AG10803 (cell line): ENCODE data around the gene STARD9.
"Not testable (repeated sequence)": the region's sequence is repeated elsewhere in the genome, so short reads cannot be mapped to it uniquely, and the experiment has no call there.

ENCODE experiments used
- DNase-seq: peaks from one replicate; pipeline ENCODE4 v3.0.0; 2010; ENCODE audit warnings: low read depth
- H3K4me3 ChIP-seq: 2 replicates; pipeline ENCODE4 v1.5.1; 2011; ENCODE audit warnings: mild to moderate bottlenecking, low read length, control low read depth
- TF ChIP-seq, protein P1 (sequence below): conservative IDR thresholded peaks from 2 replicates; pipeline ENCODE4 v1.5.1; 2011; ENCODE audit warnings: mild to moderate bottlenecking, low read length, control low read depth, inconsistent platforms

The STARD9 gene

DNA sequence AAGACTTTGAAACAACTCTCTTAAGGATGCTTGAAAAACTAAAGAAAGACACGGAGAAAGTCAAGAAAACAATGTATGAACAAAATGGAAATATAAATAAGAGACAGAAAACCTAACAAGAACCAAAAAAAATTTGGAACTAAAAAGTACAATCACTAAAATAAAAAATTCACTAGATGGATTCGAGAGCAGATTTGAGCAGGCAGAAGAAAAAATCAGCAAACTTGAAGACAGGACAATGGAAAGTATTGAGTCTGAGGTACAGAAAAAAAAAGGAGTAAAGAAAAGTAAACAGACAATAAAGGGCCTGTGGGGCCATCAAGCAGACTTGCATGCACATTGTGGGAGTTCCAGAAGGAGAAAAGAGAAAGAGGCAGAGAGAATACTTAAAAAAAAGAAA is 174.9 kb downstream of the STARD9 start:
- no peak for DNase-seq
- no peak overlapping the region for H3K4me3 ChIP-seq
- TF ChIP-seq, protein P1, sequence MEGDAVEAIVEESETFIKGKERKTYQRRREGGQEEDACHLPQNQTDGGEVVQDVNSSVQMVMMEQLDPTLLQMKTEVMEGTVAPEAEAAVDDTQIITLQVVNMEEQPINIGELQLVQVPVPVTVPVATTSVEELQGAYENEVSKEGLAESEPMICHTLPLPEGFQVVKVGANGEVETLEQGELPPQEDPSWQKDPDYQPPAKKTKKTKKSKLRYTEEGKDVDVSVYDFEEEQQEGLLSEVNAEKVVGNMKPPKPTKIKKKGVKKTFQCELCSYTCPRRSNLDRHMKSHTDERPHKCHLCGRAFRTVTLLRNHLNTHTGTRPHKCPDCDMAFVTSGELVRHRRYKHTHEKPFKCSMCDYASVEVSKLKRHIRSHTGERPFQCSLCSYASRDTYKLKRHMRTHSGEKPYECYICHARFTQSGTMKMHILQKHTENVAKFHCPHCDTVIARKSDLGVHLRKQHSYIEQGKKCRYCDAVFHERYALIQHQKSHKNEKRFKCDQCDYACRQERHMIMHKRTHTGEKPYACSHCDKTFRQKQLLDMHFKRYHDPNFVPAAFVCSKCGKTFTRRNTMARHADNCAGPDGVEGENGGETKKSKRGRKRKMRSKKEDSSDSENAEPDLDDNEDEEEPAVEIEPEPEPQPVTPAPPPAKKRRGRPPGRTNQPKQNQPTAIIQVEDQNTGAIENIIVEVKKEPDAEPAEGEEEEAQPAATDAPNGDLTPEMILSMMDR: no peak

DNA sequence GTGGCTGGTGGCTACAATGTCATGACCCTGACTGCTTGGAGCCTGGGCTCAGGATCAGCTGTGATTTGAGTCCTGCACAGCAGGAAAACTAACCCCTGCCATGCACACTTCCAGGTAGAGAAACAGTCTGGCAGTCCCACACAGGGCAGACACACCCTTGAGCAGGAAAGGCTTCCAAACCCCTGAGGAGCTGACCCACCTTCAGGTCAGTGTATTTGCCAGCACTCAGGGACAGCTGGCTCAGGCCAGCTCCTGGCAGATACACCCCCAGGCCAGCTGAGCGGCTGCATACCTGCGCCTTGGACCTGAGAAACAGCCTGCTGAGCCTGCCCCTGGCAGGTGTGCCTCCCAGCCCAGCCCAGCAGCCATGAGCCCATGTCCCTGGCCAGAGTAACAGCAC is 183.7 kb downstream of the STARD9 start:
- TF ChIP-seq, protein P1: no peak
- no peak for DNase-seq
- H3K4me3 ChIP-seq: no peak overlapping the region

DNA sequence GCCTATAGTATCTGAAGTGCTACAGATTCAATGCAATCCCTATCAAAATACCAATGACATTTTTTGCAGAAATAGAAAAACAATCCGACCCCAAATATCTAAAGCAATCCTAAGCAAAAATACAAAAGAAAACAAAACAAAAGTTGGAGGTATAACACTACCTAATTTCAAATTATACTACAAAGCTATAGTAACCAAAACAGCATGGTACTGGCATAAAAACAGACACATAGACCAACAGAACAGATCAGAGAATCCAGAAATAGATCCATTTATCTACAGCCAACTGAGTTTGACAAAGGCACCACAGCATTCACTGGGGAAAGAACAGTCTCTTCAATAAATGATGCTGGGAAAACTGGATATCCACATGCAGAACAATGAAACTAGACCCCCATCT is 185.4 kb downstream of the STARD9 start:
- no peak for DNase-seq
- TF ChIP-seq, protein P1: no peak
- H3K4me3 ChIP-seq: no peak overlapping the region

DNA sequence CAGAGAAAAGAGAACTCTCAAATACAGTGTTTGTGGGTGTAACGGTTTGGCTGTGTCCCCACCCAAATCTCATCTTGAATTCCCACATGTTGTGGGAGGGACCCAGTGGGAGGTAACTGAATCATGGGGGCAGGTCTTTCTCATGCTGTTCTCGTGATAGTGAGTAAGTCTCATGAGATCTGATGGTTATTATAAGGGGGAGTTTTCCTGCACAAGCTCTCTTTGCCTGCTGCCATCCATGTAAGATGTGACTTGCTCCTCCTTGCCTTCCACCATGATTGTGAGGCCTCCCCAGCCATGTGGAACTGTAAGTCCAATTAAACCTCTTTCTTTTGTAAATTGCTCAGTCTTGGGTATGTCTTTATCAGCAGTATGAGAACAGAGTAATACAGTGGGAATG is 186.4 kb downstream of the STARD9 start:
- H3K4me3 ChIP-seq: not testable (repeated sequence)

DNA sequence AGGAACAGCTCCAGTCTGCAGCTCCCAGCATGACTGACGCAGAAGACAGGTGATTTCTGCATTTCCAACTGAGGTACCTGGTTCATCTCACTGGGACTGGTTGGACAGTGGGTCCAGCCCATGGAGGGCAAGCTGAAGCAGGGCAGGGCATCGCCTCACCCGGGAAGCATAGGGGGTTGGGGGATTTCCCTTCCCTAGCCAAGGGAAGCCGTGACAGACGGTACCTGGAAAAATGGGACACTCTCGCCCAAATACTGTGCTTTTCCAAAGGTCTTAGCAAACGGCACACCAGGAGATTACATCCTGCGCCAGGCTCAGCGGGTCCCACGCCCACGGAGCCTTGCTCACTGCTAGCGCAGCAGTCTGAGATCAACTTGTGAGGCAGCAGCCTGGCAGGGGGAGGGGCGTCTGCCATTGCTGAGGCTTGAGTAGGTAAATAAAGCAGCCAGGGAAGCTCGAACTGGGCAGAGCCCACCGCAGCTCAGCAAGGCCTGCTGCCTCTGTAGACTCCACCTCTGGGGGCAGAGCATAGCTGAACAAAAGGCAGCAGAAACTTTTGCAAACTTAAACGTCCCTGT is 188.8 kb downstream of the STARD9 start:
- not testable (repeated sequence) for H3K4me3 ChIP-seq

More for the DNA sequence above, 186.4 kb downstream of the STARD9 start:
- not testable (repeated sequence) for DNase-seq

DNA sequence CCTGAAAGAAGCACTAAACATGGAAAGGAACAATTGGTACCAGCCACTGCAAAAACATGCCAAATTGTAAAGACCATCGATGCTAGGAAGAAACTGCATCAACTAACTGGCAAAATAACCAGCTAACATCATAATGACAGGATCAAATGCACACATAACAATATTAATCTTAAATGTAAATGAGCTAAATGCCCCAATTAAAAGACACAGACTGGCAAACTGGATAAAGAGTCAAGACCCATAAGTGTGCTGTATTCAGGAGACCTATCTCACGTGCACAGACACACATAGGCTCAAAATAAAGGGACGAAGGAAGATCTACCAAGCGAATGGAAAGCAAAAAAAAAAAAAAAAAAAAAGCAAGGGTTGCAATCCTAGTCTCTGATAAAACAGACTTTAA is 190.7 kb downstream of the STARD9 start:
- H3K4me3 ChIP-seq, DNase-seq: not testable (repeated sequence)

More for the DNA sequence above, 188.8 kb downstream of the STARD9 start:
- DNase-seq: not testable (repeated sequence)
